G401 (cell line): Measurements from ENCODE around the gene GUCD1. TPM values are rescaled to one million over a fixed set of nuclear protein-coding genes. Genes with fewer than 3 reads are reported as not detected.
A peak's percentile ranks its signal among the peaks of the same experiment; 100 is the strongest.

Experiments
- DNase-seq: peaks from one replicate; pipeline ENCODE4 v3.0.0-alpha.2; 2015; ENCODE audit warnings: low spot score
- in situ Hi-C: cut with HindIII; loops from 2 replicates; pipeline ENCODE4 v1.10.0; 2016; ENCODE audit warnings: low sequenced_read_pairs, mixed read lengths
- total RNA-seq: library from RNA; depleted of rRNA; stranded (reverse); fragments of >200 nt; shearing (Covaris generic); gene quantifications from 2 replicates; pipeline ENCODE4 v1.2.3, GENCODE V29; 2014

The GUCD1 gene
- total RNA-seq, 1 experiment from 2014 or later = 144 TPM

DNA sequence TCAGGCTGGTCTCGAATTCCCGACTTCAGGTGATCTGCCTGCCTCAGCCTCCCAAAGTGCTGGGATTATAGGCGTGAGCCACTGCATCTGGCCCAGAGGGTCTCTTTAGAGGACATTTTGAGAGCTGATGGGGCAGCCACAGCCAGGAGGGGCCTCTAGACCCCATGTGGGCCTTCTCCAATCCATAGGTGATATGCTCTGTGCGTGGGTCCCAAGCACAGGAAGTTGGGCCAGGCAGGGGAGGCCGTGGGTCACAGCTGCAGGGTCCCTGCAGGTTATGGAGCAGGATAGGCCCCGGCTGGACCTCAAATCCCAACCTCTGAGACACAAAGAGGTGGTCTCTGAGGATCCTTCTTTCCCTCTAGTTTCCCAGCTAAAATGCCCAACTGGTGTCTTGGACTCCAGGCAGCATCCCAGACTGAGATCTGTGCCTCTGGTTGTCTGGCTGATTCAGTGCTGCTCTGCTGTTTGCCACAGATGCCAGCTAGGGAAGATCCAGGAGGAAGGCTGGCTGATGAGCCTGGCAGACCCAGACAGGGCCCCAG, 36.4 kb upstream of the GUCD1 start:
- in situ Hi-C loops = no loop called here
- no peak for DNase-seq

DNA sequence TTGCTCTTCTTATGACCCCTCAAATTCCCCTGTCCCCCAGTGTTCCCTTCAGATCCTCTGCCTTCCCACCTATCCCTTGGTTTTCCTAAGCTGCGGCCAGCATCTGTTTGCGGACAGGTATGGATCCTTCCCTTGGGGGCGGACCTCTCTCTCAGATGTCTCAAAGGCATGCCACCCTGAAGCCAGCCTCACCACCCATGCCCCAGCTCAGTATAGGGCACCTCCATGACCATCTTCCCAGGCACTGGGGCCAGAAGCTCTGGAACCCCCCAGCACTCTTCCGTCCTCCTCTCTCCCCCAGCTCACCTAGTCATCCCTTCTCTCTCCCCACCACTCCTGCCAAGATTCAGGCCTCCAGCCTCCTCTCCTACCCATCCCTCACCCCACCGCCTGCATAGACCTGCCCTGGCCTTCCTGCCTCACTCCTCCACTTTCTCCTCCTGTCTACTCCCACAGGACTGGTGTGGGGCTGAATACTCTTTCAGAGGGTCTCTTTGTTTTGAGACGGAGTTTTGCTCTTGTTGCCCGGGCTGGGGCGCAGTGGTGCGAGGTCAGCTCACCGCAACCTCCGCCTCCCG, 35.7 kb upstream of the GUCD1 start:
- no peak for DNase-seq
- in situ Hi-C loops = no loop called here

DNA sequence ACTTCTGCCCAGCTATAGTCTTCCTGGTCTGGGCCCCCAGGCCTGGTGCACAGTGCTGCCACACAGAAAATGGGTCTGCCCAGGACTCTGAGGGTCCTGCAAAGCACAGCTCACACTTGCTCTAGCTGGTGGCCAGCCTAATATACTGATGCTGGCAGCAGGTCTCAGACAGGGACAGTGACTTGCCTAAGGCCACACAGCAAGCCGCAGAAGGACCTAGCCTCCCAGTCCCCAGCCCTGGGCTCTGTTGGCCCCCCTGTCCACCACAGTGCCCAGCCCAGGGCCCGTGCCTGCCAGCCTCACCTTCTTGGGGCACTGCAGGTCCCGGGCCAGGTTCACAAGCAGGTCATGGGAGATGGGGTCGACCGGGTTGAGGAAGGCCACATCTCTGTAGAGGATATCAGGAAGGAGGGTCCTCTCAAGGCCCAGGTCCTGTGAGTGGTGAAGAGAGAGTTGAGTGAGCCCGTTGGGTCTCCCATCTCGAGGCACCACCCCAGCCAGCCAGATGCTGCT, 34.6 kb upstream of the GUCD1 start:
- no peak for DNase-seq
- in situ Hi-C loops = no loop called here

DNA sequence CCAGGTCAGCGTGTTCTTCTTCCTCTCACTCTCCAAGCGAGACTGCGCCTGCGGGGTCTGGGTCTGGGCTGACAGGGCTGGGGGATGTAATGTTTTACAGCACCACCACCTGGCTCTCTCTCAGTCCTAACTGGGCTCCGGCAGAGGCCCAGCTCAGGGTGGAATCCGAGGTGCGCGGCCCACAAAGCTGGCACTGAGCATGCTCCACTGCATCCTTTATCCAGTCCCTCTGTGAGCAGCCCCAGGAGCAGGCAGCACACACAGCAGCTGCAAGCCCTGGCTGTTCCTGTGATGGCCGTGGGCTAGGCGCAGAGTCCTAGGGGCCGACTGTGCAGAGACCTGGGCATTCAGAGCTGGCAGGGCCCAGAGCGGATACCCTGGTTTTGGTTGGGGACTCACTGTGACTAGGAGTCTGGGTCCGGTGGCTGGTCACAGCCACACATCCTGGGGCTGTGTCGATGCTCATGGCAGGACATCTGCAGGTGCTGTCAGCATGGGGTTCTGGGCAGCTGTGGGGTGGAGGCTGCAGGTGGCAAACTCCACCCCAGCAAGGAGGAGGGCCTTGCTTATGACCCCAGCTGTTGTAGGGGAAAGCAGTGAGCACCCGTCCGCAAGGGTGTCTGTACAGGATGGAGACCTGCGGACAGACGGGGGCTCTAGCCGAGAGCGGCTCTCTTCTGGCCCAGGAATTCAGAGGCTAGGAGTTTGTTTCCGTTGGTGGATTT, 34.0 kb upstream of the GUCD1 start:
- no peak for DNase-seq
- in situ Hi-C loops = no loop called here

DNA sequence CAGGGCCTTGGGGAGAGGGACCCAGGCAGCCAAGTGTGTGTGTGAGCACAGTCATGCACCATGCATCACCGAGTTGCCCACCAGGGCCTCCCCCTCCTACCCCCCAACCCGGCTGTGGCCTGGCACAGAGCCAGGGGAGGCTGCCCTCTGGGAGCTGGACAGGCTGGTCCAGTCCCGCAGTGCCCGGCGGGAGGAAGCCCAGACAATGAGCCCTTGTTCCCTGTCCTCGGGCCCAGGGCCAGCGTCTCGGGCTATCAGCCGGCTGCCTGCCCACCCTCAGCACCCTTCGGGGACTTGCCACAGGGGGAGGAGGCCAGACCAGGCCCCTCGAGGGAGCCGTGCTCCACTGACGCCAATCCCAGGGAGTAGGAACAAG, 33.4 kb upstream of the GUCD1 start:
- in situ Hi-C loops = no loop called here
- DNase-seq = peak; percentile 30

DNA sequence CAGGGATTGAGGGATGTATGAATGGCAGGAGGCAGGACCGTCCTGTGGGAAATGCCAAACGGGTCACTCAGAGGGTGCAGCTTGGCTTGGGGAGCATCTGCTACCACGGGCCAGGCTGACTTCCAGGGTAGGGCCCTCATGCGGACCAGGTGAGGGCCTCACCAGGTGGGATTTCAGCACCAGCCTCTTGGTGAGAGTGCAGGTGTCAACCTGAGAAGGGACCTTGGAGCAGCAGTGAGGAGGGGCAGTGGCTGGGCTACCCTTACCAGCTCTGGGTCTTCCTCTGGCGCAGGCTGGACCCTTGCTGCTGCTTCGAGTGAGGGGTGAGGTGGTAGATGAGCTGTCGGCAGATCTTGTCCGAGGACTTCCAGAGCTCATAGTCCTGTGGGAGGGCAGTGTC, 33.0 kb upstream of the GUCD1 start:
- in situ Hi-C loops = no loop called here

DNA sequence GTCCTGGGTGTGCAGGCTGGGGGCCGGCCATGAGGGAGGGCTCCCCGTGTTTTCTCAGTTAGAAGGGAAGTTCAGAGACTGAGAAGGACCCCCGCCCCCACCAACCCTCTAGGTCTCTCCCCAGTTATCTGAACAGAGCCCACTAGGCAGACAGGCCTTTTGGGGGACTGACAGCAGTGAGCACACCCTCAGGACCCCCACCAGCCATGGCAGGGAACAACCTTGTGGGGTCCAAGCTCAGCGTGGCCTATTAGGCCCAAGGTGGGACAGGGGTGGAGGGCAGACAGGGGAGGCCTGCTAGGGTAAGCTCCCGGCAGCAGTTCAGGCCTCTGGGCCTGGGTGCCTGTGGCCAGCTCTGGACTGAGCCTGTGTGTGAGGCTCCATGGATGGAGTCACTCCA, 32.3 kb upstream of the GUCD1 start:
- in situ Hi-C loops = no loop called here
- DNase-seq = no peak

More for the DNA sequence above, 33.0 kb upstream of the GUCD1 start:
- no peak for DNase-seq

DNA sequence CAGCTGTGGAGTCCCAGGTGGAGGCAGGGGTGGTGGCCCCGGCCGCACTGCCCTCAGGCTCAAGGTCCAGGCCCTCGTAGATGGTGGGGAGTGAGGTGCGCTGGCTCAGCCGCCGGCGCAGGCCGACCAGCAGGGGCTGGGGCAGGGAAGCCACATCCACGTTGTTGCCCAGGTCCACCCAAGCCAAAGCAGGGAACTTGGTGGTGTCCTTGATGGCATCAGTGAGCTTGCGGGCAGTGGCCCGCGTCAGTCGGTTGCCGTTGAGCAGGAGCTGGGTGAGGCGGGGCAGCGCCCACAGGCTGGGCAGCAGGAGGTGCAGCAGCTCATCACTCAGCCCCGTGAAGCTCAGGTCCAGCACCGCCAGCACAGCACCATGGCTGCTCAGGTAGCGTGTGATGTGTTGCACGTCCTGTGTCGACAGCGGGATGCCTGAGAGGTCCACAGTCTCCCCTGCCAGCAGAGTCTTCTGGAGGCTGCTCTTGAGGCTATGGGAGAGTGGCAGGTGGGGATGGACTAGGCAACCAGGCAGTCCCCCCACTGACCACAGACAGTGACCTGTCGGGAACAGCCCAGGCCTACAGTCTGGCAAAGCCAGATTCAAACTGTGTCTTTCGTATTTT, 31.1 kb upstream of the GUCD1 start:
- no peak for DNase-seq
- in situ Hi-C loops = no loop called here

DNA sequence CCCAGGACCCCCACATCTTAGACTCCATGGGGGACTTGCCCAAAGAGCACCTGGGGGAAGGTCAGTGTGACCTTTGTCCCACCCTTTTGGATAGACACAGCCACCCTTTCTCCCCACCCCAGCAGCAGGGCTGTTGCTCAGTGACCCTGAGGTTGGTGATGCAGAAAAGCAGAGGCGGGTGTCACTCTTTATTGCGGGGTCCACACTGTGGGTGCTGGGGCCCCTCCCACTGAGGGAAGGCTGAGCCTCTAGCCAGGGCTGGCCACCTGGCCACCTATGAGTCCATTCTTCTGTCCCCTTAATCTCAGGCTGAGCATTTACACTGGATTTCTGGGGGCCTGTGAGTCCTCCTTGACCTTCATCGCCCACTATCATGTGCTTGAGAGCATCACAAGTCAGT, 30.5 kb upstream of the GUCD1 start:
- in situ Hi-C loops = no loop called here

DNA sequence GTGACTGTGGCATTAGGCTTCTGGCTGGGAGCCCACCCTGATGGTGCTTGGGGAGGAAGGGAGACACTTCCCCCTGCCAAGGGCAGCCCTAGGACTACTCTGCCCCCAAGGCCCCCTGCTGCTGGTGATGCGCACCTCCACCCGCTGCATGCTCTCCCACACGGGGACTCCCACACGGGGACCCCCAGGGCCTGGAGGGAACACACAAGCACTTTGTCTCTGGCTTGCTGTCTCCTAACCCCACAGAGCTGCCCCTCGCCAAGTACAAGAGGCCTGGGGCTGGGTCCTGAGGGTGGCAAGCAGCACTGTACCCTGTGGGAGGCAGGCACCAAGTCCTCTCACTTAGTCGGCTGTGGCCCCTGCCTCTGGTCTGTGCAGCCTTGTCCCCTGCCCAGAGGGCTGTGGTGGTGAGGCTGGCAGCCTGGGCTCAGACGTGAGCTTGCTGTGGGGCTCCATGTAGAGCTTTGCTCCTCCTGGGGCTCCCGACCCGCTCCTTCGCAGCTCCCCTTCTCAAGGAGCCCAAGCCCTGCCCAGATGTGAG, 30.0 kb upstream of the GUCD1 start:
- in situ Hi-C loops = no loop called here
- no peak for DNase-seq

More for the DNA sequence above, 30.5 kb upstream of the GUCD1 start:
- DNase-seq = no peak

DNA sequence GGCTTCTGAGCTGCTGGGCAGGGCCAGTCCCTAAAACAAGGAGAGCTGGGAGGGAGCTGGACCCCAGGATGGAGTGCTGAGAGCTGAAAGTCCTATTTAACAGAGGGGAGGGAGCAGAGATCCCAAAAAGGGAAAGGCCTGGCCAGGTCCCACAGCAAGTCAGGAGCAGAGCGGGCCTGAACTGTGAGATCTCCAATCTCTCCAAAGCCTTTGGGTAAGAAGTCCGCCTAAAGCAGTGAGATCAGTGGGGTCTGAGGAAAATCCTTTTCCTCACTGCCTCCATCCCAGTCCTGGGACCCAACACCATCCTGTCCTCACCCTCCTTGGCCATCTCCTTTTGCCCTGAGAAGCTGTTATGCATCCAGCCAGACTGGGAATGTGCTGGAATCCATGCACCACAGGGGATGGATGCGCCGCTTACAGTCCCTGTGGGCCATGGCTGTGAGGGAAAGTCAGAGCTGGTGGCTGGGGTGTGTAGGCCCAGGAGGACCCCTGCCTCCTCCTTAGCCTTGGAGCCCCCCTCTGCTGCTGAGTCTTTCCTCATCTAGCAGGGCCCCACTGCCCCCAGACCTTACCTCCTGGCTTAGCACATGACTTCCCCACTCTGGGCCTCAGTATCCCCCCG, 29.3 kb upstream of the GUCD1 start:
- DNase-seq = no peak
- in situ Hi-C loops = no loop called here

DNA sequence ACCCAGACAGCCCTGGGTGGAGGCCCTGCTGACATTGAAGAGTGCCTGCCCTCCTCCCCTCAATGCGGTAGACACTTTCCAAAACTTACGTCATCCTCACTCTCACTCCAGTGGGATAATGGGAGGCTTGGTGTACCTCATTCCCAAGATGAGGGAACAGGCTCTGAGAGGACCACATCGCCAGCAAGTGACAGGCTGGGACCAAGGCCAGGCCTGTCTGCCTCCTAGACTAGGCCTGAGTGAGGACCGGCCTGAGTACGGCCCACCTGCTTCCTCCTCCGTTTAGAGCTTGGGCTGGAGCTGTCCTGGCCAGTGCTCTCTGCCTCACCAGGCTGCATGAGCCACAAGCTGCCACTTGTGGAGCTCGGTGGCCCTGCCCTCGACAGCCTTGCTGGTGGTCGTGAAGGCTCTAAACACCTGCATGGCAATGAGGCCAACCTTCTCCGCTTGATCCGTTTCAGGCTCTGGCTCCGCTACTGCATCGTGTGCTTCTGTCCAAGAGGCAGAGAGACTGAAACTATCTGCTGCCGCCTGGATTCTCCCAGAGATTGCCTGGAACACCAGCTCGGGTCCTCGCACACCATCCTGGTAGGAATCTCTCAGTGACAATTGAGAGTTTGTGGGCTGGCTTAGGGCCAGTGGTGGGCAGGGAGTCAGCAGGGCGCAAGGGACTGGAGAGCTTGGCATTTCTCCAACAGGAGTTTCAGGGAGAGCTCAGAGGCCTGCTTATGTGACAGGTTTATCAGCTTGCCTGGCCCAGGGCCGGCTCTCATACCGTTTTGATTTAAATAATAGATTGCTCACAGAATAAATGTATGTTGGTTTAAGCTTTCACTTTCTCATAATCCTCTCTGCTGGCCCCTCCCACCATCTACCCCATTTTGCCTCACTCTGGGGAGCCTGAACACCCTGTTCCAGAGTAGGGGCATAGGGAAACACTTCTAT, 28.6 kb upstream of the GUCD1 start:
- in situ Hi-C loops = no loop called here
- DNase-seq = no peak

DNA sequence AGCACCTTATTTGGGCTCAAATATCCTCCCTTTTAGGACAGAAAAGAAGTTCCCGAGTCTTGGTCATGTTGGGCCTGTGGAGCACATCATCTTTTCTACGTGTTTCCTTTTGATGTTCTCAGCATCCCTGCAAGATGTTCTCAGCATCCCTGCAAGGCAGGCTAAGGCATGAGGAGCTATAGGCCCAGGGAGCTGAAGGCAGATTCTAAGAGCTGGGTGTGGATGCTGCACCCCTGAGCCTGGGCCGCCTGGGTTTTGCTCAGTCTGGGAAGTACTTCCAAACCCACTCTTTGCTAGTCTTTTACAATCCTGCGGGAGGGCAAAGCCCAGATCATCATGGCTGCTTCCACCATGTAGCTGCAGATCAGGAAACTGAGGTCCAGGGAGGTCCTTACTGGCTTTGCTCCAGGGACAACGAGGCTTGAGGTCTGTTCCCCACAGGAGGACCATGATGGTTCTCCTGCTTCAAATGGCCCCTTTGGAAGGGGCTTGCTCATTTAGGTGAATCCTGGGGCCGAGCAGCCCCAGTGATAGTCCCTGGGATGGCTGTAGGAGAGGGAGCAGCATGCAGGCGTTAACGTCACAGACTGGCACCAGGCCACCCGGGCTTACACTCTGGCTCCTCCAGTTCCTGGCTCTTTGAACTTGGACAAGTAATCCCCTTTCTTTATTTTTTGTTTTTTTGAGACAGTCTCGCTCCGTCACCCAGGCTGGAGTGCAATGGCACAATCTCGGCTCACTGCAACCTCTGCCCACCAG, 27.3 kb upstream of the GUCD1 start:
- in situ Hi-C loops = no loop called here
- no peak for DNase-seq

DNA sequence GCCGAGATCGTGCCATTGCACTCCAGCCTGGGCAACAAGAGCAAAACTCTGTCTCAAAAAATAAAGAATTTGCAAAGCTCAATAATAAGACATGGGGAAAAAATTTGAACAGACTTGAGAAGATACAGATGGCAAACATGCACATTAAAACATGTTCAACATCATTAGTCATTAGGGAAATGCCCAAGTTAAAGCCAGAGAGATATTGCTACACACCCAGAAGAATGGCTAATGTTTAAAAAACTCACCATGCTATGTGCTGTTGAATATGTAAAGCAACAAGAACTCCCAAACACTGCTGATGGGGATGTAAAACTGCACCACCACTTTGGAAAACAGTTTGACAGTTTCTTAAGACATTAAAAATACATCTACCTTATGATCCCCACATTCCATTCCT, 25.3 kb upstream of the GUCD1 start:
- DNase-seq = no peak

DNA sequence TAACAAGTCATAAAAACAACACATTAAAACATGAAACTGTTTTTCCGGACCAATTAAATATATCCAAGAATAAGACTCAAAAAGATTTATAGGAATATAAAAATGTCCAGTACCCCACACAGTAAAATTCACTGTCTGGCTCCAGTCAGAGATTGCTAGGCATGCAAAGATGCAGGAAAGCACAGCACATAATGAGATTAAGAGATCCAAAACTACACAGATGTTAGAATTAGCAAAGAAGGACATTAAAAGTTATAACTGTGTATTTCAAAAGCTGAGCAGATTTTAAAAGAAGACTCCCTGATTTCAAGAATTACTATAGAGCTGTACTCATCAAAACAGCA, 24.3 kb upstream of the GUCD1 start:
- DNase-seq = no peak
- in situ Hi-C loops = no loop called here

More for the DNA sequence above, 25.3 kb upstream of the GUCD1 start:
- in situ Hi-C loops = no loop called here

DNA sequence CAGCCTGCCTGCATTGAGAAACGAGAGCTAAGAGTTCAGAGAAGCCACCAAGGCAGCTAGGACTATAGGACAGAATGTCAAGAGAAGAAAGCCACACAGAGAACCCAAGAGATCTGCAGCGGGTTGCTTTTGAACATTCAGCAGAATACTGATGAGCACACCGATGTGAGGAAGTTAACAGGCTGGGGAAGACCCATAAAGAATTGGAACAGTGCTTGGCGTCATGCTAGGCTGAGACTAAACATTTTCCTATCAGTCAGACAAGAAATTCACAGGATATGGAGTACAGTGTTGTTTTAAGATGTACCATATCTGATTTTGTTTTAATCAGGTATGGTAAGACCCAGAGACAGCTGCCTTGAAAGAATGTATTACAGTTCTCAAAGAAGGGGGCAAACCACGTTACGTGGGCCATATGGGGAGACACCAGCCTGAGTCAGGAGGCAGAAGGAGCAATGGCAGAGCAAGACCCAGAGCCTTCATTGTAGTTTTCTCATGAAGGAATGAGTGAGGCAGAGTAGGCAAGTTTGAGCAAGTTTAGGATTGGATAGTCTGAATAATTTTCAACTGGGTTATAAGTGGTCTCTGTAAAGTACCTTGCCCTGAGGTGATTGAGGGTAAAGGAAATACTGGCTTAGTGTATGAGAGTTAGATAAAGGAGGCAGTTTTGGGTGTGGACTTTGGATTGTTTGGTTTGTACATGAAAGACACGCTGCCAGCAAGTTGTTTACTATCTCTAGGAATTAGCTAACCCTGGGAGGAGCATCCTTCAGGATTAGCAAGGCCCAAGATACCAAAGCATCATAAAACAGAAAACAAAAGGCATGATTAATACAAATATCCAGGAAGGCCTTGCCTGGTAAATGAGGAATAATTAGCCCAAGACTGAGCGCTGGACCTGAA, 23.7 kb upstream of the GUCD1 start:
- no peak for DNase-seq
- in situ Hi-C loops = no loop called here

DNA sequence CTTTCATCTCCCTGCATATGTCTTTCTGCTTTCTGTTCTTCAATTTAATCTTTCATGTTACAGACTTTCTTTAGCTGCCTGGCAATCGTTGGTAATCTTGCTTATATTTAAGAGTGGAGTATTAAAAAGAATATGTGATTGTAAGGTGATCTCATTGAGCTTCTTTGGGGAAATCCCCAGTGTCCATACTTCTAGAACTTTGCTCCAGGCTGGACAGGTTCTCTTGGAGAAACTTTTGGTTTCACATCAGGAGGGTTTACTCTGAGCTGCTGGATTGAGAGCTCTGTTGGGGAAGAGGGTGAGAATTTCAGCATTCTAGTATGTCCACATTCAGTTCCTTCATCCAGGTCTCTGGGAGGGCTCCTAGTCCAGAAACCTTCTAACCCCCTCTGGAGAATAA, 21.8 kb upstream of the GUCD1 start:
- DNase-seq = no peak
- in situ Hi-C loops = no loop called here
